GM12865 (cell line): ENCODE measurements around the gene COQ5.
"Not testable (repeated sequence)": the region's sequence is repeated elsewhere in the genome, so short reads cannot be mapped to it uniquely, and the experiment has no call there.

Experiments
- DNase-seq: peaks from one replicate; pipeline ENCODE4 v3.0.0; 2010; ENCODE audit warnings: low read depth
- H3K4me3 ChIP-seq: 2 replicates; pipeline ENCODE4 v1.5.1; 2011; ENCODE audit warnings: mild to moderate bottlenecking, low read depth, low read length, control low read depth
- TF ChIP-seq, protein P1 (sequence below): IDR thresholded peaks from 2 replicates; pipeline ENCODE4 v1.5.1; 2011; ENCODE audit warnings: low read length, control low read depth, low read depth, inconsistent platforms; ENCODE audit not compliant: insufficient read depth; ENCODE audit errors: missing control alignments

The COQ5 gene

DNA sequence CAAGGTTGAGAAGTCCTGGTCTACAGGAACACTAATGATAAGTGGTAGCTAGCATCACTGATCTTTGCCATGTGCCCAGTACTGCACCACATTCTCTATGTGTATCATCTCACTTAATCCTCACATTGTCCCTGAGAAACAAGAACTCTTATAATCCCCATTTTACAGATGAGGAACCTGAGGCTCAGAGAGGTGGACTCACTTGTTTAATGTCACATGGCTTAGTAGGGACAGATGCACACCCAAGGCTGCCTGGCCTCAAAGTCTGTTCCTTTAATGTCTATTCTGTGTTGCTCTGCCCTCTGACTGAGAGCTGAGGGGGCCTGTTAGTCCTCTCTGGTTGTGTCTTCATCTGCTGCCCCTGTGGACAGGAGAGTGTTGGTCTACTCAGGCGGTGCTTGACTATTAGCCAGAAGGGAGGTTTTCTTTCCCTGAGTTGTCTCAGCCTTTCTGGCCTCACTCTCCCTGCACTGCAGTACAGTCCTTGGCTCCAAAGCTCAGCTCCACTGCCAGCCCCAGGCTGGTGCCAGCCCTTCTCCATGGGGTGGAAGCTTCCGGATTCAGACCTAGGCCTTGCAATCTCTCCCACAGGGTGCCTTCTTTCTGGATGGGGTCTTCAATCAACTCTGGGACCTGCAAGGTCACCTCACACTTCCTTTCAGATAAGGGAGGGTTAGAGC, 38.0 kb downstream of the COQ5 start:
- TF ChIP-seq, protein P1, sequence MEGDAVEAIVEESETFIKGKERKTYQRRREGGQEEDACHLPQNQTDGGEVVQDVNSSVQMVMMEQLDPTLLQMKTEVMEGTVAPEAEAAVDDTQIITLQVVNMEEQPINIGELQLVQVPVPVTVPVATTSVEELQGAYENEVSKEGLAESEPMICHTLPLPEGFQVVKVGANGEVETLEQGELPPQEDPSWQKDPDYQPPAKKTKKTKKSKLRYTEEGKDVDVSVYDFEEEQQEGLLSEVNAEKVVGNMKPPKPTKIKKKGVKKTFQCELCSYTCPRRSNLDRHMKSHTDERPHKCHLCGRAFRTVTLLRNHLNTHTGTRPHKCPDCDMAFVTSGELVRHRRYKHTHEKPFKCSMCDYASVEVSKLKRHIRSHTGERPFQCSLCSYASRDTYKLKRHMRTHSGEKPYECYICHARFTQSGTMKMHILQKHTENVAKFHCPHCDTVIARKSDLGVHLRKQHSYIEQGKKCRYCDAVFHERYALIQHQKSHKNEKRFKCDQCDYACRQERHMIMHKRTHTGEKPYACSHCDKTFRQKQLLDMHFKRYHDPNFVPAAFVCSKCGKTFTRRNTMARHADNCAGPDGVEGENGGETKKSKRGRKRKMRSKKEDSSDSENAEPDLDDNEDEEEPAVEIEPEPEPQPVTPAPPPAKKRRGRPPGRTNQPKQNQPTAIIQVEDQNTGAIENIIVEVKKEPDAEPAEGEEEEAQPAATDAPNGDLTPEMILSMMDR, result no peak
- DNase-seq, result no peak
- H3K4me3 ChIP-seq, result no peak overlapping the region

DNA sequence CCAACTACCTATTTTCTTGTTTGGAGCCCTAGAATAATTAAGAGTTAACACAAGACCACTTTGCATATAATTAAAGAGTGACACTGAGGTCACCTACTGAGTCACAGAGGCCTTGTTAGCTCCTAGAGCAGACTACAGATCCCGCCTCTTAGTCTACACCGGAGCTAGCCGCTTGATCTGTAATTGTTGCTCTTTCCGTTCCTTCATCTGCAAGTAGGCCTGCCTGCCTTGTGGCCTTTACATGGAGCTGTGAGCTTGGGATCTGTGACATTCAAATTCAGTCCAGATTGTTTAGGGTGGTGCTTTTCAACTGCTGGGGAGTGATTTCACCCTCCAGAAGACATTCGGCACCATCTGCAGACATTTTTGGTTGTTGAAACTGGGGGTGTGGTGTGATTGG, 38.6 kb downstream of the COQ5 start:
- DNase-seq, result no peak
- H3K4me3 ChIP-seq, result no peak overlapping the region
- TF ChIP-seq, protein P1, result no peak

DNA sequence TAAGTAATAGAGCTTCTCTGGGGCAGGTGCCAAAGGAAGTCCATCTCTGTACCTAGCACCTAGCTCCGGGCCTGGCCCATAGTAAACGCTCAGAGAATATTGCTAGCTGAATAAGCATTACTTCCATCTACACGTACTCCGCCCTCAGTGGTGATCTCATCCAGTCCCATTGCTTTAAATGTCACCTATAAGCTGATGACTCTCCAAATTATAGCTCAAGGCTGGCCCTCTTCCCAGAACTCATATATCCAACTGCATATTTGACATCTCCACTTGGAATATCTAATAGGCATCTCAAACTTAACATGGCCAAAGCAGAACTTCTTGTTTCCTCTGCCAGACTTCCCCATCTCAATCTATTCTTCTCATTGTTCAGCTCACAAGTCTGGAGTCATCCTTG, 39.9 kb downstream of the COQ5 start:
- TF ChIP-seq, protein P1, result no peak
- DNase-seq, result no peak
- H3K4me3 ChIP-seq, result no peak overlapping the region

DNA sequence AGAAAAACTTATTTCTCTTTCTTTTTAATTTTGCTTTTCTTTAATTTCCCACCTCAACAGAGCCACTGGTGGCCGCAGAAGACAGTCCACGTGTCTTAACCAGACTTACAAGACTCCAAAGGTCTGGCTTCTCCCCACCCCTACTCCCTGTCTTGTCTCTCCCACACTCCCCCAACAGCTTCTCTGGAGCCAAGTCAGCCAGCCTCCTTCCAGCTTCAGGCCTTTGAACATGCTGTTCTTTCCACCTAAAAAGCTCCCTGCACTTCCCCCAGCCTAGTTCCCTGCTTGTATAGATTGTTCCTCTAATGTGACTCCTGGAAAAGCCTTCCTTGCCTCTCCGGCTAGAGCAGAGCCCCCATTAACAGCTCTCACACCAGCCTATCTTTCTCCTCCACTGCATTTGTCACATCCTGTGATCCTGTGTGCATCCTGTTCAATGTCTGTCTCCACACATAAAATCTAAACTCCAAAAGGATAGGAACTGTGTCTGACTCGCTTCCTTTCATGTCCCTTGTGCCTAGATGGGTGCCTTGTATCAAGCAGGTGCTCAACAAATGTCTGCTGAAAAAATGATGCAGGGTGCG, 40.8 kb downstream of the COQ5 start:
- TF ChIP-seq, protein P1, result no peak
- H3K4me3 ChIP-seq, result no peak overlapping the region
- DNase-seq, result no peak

DNA sequence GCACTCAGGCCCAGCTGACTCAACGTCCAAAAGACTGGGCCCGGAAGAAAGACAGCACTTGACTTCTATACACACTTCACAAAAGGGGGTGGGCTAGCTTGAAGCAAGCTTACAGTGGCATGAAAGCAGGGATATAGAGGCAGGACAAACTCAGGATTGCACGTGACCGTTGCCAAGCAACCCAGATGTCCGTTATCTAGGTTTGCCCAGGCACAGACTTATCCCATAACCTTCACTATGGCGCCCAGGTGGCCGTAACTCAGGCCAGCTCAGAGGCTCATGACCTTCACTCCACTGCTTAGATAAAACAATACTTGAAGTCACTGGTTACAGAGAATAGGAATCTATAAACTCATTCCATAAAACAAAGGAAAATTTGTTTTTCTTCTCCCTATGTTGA, 41.4 kb downstream of the COQ5 start:
- H3K4me3 ChIP-seq, DNase-seq: not testable (repeated sequence)

DNA sequence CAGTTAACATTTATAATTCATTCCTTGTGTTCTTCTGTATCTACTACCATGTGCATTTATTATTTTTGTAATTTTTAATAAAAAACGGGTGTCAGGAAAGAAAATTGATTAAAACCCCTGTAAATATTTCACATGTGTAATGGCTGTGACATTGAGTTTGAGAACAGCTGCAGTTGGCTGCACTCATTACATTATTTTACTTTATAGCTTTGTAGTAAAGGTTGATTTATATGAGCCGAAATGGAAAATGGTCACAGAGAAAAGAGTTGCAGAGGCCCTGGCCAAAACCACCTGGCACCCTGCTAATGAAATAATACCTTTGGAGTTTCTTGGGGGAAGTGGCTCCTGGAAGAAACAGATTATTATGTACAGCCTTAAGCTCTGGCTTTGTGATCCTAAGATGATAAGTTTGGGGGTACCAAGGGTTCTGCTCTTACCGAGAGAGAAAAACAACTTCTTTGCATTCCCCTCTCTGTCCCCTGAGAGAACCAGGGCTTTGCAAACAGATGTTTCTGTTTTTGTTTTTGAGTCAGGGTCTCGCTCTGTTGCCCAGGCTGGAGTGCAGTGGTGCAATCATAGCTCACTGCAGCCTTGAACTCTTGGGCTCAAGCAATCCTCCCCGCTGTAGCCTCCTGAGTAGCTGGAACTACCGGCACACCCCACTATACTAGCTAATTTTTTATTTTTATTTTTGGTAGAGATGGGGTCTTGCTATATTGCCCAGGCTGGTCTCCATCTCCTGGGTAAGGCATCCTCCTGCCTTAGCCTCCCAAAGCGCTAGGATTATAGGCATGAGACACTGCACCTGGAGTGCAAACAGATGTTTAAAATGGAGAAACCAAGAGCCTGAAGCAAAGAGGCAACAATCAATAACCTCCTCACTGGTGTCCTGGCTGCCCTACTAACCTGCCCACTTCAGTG, 42.7 kb downstream of the COQ5 start:
- TF ChIP-seq, protein P1, result no peak
- no peak overlapping the region for H3K4me3 ChIP-seq

DNA sequence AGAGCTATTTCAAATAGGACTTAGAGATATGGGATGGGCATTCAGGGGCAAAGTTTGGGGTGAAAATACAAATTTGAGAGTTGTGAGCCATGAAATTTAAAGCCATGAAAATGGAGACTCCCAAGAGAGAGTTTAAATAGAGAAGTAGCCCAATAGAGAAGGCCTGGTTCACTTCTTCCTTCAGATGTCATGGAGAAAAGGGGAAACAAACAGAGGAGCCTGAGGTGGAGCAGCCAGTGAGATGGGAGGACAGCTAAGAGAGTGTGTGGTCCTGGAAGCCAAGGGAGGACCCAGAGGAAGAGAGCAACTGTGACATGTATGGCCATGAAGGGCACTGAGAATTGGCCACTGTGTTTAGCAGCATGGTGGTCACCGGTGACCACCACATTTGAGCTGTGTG, 45.3 kb downstream of the COQ5 start:
- TF ChIP-seq, protein P1, result no peak
- H3K4me3 ChIP-seq, result no peak overlapping the region
- no peak for DNase-seq

More for the DNA sequence above, 42.7 kb downstream of the COQ5 start:
- DNase-seq, result no peak
